H9 (cell line): ENCODE measurements around the gene PPL. TPM values are rescaled to one million over a fixed set of nuclear protein-coding genes. Genes with fewer than 3 reads are reported as not detected.
A peak's percentile ranks its signal among the peaks of the same experiment; 100 is the strongest.

Source experiments
- DNase-seq: peaks from one replicate; pipeline ENCODE4 v3.0.0-alpha.2; 2017
- H2AFZ ChIP-seq: one replicate; pipeline ENCODE4 v1.6.1; 2013; ENCODE audit warnings: mild to moderate bottlenecking, low read length, control low read depth, moderate library complexity
- H2AK5ac ChIP-seq: 2 replicates; pipeline ENCODE4 v1.6.1; 2013; ENCODE audit warnings: low read length, control low read depth, mixed read lengths; ENCODE audit not compliant: insufficient read length
- H2BK120ac ChIP-seq: one replicate; pipeline ENCODE4 v1.6.1; 2013; ENCODE audit warnings: low read depth, mild to moderate bottlenecking, low read length, control low read depth, inconsistent platforms; ENCODE audit not compliant: poor library complexity, severe bottlenecking
- H2BK12ac ChIP-seq: 2 replicates; pipeline ENCODE4 v1.6.1; 2013; ENCODE audit warnings: low read length, control low read depth, mixed read lengths, low read depth; ENCODE audit not compliant: insufficient read length
- H2BK15ac ChIP-seq: 2 replicates; pipeline ENCODE4 v1.6.1; 2013; ENCODE audit warnings: low read depth, low read length, control low read depth
- H2BK20ac ChIP-seq: one replicate; pipeline ENCODE4 v1.6.1; 2013; ENCODE audit warnings: low read depth, mild to moderate bottlenecking, low read length, control low read depth, inconsistent platforms; ENCODE audit not compliant: poor library complexity, severe bottlenecking
- H2BK5ac ChIP-seq: 2 replicates; pipeline ENCODE4 v1.6.1; 2013; ENCODE audit warnings: low read length, control low read depth, mixed read lengths; ENCODE audit not compliant: insufficient read length
- H3K14ac ChIP-seq: 2 replicates; pipeline ENCODE4 v1.6.1; 2013; ENCODE audit warnings: low read length, control low read depth; ENCODE audit not compliant: insufficient read depth
- H3K18ac ChIP-seq: 2 replicates; pipeline ENCODE4 v1.6.1; 2013; ENCODE audit warnings: low read depth, mild to moderate bottlenecking, mixed read lengths, low read length, control low read depth; ENCODE audit not compliant: insufficient read length
- H3K23ac ChIP-seq: 2 replicates; pipeline ENCODE4 v1.6.1; 2013; ENCODE audit warnings: low read length, control low read depth, mixed read lengths, low read depth; ENCODE audit not compliant: insufficient read length
- H3K23me2 ChIP-seq: 2 replicates; pipeline ENCODE4 v1.6.1; 2013; ENCODE audit warnings: low read depth, mild to moderate bottlenecking, mixed read lengths, low read length, control low read depth; ENCODE audit not compliant: insufficient read length, poor library complexity, severe bottlenecking
- H3K27ac ChIP-seq: 2 replicates; pipeline ENCODE4 v1.5.1; 2013; ENCODE audit warnings: low read length, control low read depth, mixed read lengths, low read depth; ENCODE audit not compliant: insufficient read length
- H3K27me3 ChIP-seq: 2 replicates; pipeline ENCODE4 v1.6.1; 2013; ENCODE audit warnings: low read length, control low read depth, inconsistent platforms; ENCODE audit not compliant: insufficient read depth
- H3K4ac ChIP-seq: 2 replicates; pipeline ENCODE4 v1.6.1; 2013; ENCODE audit warnings: low read depth, mild to moderate bottlenecking, control low read depth, inconsistent platforms, low read length, moderate library complexity
- H3K4me1 ChIP-seq: 2 replicates; pipeline ENCODE4 v1.6.1; 2013; ENCODE audit warnings: low read length, control low read depth, inconsistent platforms; ENCODE audit not compliant: insufficient read depth
- H3K4me2 ChIP-seq: 2 replicates; pipeline ENCODE4 v1.6.1; 2013; ENCODE audit warnings: low read length, control low read depth, mixed read lengths; ENCODE audit not compliant: insufficient read length, insufficient read depth
- H3K56ac ChIP-seq: 2 replicates; pipeline ENCODE4 v1.6.1; 2013; ENCODE audit warnings: low read depth, mild to moderate bottlenecking, mixed read lengths, low read length, control low read depth; ENCODE audit not compliant: insufficient read length
- H3K79me1 ChIP-seq: 2 replicates; pipeline ENCODE4 v1.6.1; 2013; ENCODE audit warnings: low read depth, mild to moderate bottlenecking, moderate library complexity, low read length, control low read depth, inconsistent platforms; ENCODE audit not compliant: insufficient read depth, poor library complexity, severe bottlenecking
- H3K79me2 ChIP-seq: 2 replicates; pipeline ENCODE4 v1.6.1; 2013; ENCODE audit warnings: low read length, control low read depth, inconsistent platforms; ENCODE audit not compliant: insufficient read depth
- H3K9ac ChIP-seq: 2 replicates; pipeline ENCODE4 v1.6.1; 2013; ENCODE audit warnings: low read length, control low read depth, mixed read lengths; ENCODE audit not compliant: insufficient read length; ENCODE audit errors: extremely low read depth
- H3K9me3 ChIP-seq: one replicate; pipeline ENCODE4 v1.6.1; 2013; ENCODE audit warnings: low read depth, low read length, inconsistent platforms; ENCODE audit not compliant: control insufficient read depth
- H3T11ph ChIP-seq: one replicate; pipeline ENCODE4 v1.6.1; 2013; ENCODE audit warnings: mild to moderate bottlenecking, low read length, control low read depth, inconsistent platforms
- H4K20me1 ChIP-seq: one replicate; pipeline ENCODE4 v1.6.1; 2013; ENCODE audit not compliant: control insufficient read depth, insufficient read length, insufficient read depth
- H4K5ac ChIP-seq: 2 replicates; pipeline ENCODE4 v1.6.1; 2013; ENCODE audit warnings: low read depth, mild to moderate bottlenecking, mixed read lengths, low read length, control low read depth; ENCODE audit not compliant: insufficient read length
- H4K8ac ChIP-seq: replicated peaks from 2 replicates; pipeline ENCODE4 v1.6.1; 2013; ENCODE audit warnings: low read length, control low read depth, mixed read lengths, low read depth; ENCODE audit not compliant: insufficient read length
- H4K91ac ChIP-seq: 2 replicates; pipeline ENCODE4 v1.6.1; 2013; ENCODE audit warnings: low read depth, mild to moderate bottlenecking, moderate library complexity, mixed read lengths, low read length, control low read depth; ENCODE audit not compliant: insufficient read length
- H3K27ac Mint-ChIP-seq, 3 experiments: 2 replicates in 2 of 3; 3 replicates in 1 of 3; pipeline ENCODE4 v1.8.0; 2020 to 2021; ENCODE audit warnings: mixed read lengths in 3 of 3, mild to moderate bottlenecking in 1 of 3, moderate library complexity in 1 of 3
- H3K27me3 Mint-ChIP-seq: 2 replicates; pipeline ENCODE4 v1.8.0; 2021; ENCODE audit warnings: low read depth, mild to moderate bottlenecking, moderate library complexity, mixed read lengths
- H3K36me3 Mint-ChIP-seq, 3 experiments: 2 replicates in 2 of 3; 3 replicates in 1 of 3; pipeline ENCODE4 v1.8.0; 2020 to 2021; ENCODE audit warnings: low read depth in 3 of 3, mixed read lengths in 3 of 3; ENCODE audit not compliant: insufficient read depth in 1 of 3
- H3K4me1 Mint-ChIP-seq, 2 experiments: 2 replicates each; pipeline ENCODE4 v1.8.0; 2020; ENCODE audit warnings: mixed read lengths in 2 of 2
- H3K4me3 Mint-ChIP-seq, 2 experiments: 2 replicates in 1 of 2; 3 replicates in 1 of 2; pipeline ENCODE4 v1.8.0; 2020 to 2021; ENCODE audit warnings: mild to moderate bottlenecking in 2 of 2, mixed read lengths in 2 of 2, moderate library complexity in 1 of 2
- H3K9me3 Mint-ChIP-seq, 2 experiments: 2 replicates in 1 of 2; 3 replicates in 1 of 2; pipeline ENCODE4 v1.8.0; 2020; ENCODE audit warnings: mild to moderate bottlenecking in 2 of 2, mixed read lengths in 2 of 2, moderate library complexity in 1 of 2
- WGBS: extraction: QIAGEN DNeasy Blood & Tissue Kit; methylation state at CpG from one replicate; pipeline ENCODE4 v1.1.7; 2013; ENCODE audit warnings: missing lambda C conversion rate, low lambda C conversion rate, mixed read lengths; ENCODE audit not compliant: insufficient read length; ENCODE audit errors: extremely low coverage; 5-methylcytosine and 5-hydroxymethylcytosine counted together
- long read RNA-seq: library from polyadenylated mRNA; unstranded; transcript quantifications from one replicate; pipeline ENCODE4 v2.0.0, GENCODE V29; 2020
- total RNA-seq: library from RNA; stranded (reverse); gene quantifications from 2 replicates; pipeline ENCODE4 v1.2.1, GENCODE V29; 2021
- TF ChIP-seq, protein P1 (sequence below): fragments of 200-600 bp; sonication (generic); conservative IDR thresholded peaks from 3 replicates; pipeline ENCODE4 v1.8.0; 2021; ENCODE audit warnings: antibody characterized with exemption, mild to moderate bottlenecking

The PPL gene, protein sequence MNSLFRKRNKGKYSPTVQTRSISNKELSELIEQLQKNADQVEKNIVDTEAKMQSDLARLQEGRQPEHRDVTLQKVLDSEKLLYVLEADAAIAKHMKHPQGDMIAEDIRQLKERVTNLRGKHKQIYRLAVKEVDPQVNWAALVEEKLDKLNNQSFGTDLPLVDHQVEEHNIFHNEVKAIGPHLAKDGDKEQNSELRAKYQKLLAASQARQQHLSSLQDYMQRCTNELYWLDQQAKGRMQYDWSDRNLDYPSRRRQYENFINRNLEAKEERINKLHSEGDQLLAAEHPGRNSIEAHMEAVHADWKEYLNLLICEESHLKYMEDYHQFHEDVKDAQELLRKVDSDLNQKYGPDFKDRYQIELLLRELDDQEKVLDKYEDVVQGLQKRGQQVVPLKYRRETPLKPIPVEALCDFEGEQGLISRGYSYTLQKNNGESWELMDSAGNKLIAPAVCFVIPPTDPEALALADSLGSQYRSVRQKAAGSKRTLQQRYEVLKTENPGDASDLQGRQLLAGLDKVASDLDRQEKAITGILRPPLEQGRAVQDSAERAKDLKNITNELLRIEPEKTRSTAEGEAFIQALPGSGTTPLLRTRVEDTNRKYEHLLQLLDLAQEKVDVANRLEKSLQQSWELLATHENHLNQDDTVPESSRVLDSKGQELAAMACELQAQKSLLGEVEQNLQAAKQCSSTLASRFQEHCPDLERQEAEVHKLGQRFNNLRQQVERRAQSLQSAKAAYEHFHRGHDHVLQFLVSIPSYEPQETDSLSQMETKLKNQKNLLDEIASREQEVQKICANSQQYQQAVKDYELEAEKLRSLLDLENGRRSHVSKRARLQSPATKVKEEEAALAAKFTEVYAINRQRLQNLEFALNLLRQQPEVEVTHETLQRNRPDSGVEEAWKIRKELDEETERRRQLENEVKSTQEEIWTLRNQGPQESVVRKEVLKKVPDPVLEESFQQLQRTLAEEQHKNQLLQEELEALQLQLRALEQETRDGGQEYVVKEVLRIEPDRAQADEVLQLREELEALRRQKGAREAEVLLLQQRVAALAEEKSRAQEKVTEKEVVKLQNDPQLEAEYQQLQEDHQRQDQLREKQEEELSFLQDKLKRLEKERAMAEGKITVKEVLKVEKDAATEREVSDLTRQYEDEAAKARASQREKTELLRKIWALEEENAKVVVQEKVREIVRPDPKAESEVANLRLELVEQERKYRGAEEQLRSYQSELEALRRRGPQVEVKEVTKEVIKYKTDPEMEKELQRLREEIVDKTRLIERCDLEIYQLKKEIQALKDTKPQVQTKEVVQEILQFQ (N-terminal part only)
- 28.2 and 29.2 TPM in 2 replicates for total RNA-seq
- long read RNA-seq, full-length matches to known transcripts: 9 of 48 reads
- long read RNA-seq, partial matches to known transcripts: 15 of 48 reads
- long read RNA-seq, other reads (novel, unspliced or antisense): 24 of 48 reads

DNA sequence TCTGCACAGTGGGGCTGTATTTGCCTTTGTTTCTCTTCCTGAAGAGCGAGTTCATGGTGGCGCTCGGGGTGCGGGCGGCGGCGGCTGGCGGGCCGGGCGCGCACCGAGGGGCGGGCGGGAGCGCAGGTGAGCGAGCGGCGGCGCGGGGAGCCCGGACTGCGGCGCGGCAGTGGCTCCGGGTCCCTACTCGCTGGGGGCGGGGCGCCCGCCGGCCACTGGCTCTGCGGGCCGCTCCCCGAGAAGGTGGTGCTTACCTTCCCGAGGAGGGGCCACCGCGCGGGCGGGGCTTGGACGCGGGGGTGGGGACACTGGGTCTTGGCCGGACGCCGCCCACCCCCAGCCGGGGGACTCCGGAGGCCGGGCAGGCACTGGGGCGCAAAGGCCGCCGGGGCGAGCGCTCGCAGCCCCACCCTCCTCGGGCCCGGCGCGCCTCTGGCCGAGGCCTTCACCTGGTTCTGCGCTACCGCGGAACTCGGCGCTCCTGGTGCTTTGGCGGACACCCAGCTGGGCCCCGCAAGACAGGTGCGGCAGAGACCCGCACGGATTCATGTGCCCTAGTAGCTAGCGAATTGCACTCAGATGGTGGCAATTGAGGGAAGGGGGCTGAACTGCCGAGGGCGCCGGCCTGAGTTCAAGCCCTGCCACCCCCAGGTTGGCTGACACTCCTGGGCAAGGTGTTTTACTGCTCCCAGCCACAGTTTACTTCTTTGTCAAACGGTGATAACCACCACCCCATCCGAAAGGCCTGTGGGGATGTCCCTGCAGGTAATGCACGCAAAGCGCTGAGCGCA, at the start of gene PPL:
TSS of gene PPL (minus strand) at position 158 of the 791 bp plus-strand sequence. CDS start at position 55, 103 bp downstream.
- H3K27ac Mint-ChIP-seq: peak within 1 kb of the TSS in 1 of 3 experiments; percentile 61; a peak in 1 of 7 replicates

More for the DNA sequence above, at the start of gene PPL:
- Histone ChIP-seq H3K4me1 (peaks cover under 1% of the 10 kb centered on the region), H2BK5ac (no peak within 1 kb of the TSS), H3K4ac (no peak within 1 kb of the TSS), H2BK15ac (no peak within 1 kb of the TSS), H3K79me2 (no peaks in the 10 kb centered on the region), H3K23me2 (peaks cover 8% of the 10 kb centered on the region), H3K27me3 (no peaks in the 10 kb centered on the region), H2BK20ac (no peak within 1 kb of the TSS), H2BK120ac (no peak within 1 kb of the TSS), H2AK5ac (no peak within 1 kb of the TSS), H3K4me2 (peak within 1 kb of the TSS; percentile 25), H3K14ac (peak within 1 kb of the TSS; percentile 56; the same call in 1 of the 2 replicates), H2BK12ac (no peak within 1 kb of the TSS), H4K8ac (no peak within 1 kb of the TSS), H2AFZ (no peak within 1 kb of the TSS), H3K27ac (no peak within 1 kb of the TSS), H3K9me3 (no peaks in the 10 kb centered on the region), H3T11ph (no peak within 1 kb of the TSS), H3K56ac (no peak within 1 kb of the TSS), H4K5ac (no peak within 1 kb of the TSS), H3K9ac (peak within 1 kb of the TSS; percentile 28), H3K18ac (peak within 1 kb of the TSS; percentile 13), H3K79me1 (no peaks in the 10 kb centered on the region), H3K23ac (no peak within 1 kb of the TSS), H4K91ac (no peak within 1 kb of the TSS), H4K20me1 (no peaks in the 10 kb centered on the region)
- peak; percentile 98 for DNase-seq
- no CpG with 5 or more reads among the region's 76 CpGs for WGBS
- Mint-ChIP-seq H3K27me3 (0 out of 2 replicates have a peak, but pooled peaks cover 2% of the 10 kb centered on the region), H3K4me1 (peaks cover 16 to 26% of the 10 kb centered on the region in 2 experiments), H3K9me3 (no peaks in the 10 kb centered on the region), H3K4me3 (peak within 1 kb of the TSS; percentile 83 to 92), H3K36me3 (no peaks in the 10 kb centered on the region; a peak in 1 of 7 replicates)
- TF ChIP-seq, protein P1, sequence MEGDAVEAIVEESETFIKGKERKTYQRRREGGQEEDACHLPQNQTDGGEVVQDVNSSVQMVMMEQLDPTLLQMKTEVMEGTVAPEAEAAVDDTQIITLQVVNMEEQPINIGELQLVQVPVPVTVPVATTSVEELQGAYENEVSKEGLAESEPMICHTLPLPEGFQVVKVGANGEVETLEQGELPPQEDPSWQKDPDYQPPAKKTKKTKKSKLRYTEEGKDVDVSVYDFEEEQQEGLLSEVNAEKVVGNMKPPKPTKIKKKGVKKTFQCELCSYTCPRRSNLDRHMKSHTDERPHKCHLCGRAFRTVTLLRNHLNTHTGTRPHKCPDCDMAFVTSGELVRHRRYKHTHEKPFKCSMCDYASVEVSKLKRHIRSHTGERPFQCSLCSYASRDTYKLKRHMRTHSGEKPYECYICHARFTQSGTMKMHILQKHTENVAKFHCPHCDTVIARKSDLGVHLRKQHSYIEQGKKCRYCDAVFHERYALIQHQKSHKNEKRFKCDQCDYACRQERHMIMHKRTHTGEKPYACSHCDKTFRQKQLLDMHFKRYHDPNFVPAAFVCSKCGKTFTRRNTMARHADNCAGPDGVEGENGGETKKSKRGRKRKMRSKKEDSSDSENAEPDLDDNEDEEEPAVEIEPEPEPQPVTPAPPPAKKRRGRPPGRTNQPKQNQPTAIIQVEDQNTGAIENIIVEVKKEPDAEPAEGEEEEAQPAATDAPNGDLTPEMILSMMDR: no peak
